ENCODE data around the gene ACVR1.
A peak's percentile ranks its signal among the peaks of the same experiment; 100 is the strongest.

ACVR1 gene

GRCh38 chr2:157825885-157826284, 50.2 kb downstream of the ACVR1 start:
- DNase-seq: peak; percentile 64 to 90 (median 80)

- no peak for DNase-seq
Measured at GRCh38 chr2:157822993-157823392, 53.1 kb downstream of the ACVR1 start.

- no peak for DNase-seq
Measured at GRCh38 chr2:157822533-157822932, 53.6 kb downstream of the ACVR1 start.

GRCh38 chr2:157821519-157822131, 54.5 kb downstream of the ACVR1 start:
- DNase-seq: no peak

GRCh38 chr2:157820193-157820592, 55.9 kb downstream of the ACVR1 start:
- DNase-seq: no peak

- no peak for DNase-seq
Measured at GRCh38 chr2:157819761-157820160, 56.4 kb downstream of the ACVR1 start.

GRCh38 chr2:157818227-157818626, 57.9 kb downstream of the ACVR1 start:
- DNase-seq: no peak

GRCh38 chr2:157815421-157815820, 60.7 kb downstream of the ACVR1 start:
- DNase-seq: no peak

- no peak for DNase-seq
Measured at GRCh38 chr2:157813467-157813866, 62.7 kb downstream of the ACVR1 start.

GRCh38 chr2:157810037-157810436, 66.1 kb downstream of the ACVR1 start:
- no peak for DNase-seq

GRCh38 chr2:157809212-157809611, 66.9 kb downstream of the ACVR1 start:
- DNase-seq: no peak

GRCh38 chr2:157808421-157808820, 67.7 kb downstream of the ACVR1 start:
- no peak for DNase-seq

GRCh38 chr2:157806426-157807077, 69.6 kb downstream of the ACVR1 start:
- no peak for DNase-seq

GRCh38 chr2:157805519-157805918, 70.6 kb downstream of the ACVR1 start:
- DNase-seq: no peak

GRCh38 chr2:157804355-157804754, 71.8 kb downstream of the ACVR1 start:
- no peak for DNase-seq

- DNase-seq: no peak
Measured at GRCh38 chr2:157803952-157804351, 72.2 kb downstream of the ACVR1 start.

GRCh38 chr2:157803476-157803875, 72.7 kb downstream of the ACVR1 start:
- DNase-seq: no peak

- no peak for DNase-seq
Measured at GRCh38 chr2:157800838-157801495, 75.2 kb downstream of the ACVR1 start.

GRCh38 chr2:157793053-157793612, 83.0 kb downstream of the ACVR1 start:
- DNase-seq: no peak

GRCh38 chr2:157792335-157793052, 83.6 kb downstream of the ACVR1 start:
- no peak for DNase-seq

- peak in 2 of 4 experiments; percentile 7 to 21 for DNase-seq
Measured at GRCh38 chr2:157790780-157791179, 85.3 kb downstream of the ACVR1 start.

GRCh38 chr2:157789933-157790511, 86.1 kb downstream of the ACVR1 start:
- no peak for DNase-seq

- no peak for DNase-seq
Measured at GRCh38 chr2:157789256-157789655, 86.9 kb downstream of the ACVR1 start.
